Left renal pelvis (tissue), 4 donors: ENCODE data around the gene FHIT. TPM values are rescaled to one million over a fixed set of nuclear protein-coding genes. Genes with fewer than 3 reads are reported as not detected.

Experiments
- DNase-seq, 4 donors: peaks; one replicate each; pipeline ENCODE4 v3.0.0-alpha.2; 2013; ENCODE audit warnings: low read depth in 4 of 4, low spot score in 3 of 4
- polyA plus RNA-seq, 4 donors: library from polyadenylated mRNA; unstranded; fragments of 120-200 nt; gene quantifications; one replicate each; pipeline ENCODE4 v1.2.1, GENCODE V29; 2013; ENCODE audit not compliant: insufficient read length in 4 of 4

The FHIT gene
- polyA plus RNA-seq, 4 donors: 5.4 to 30.1 (median 23.5) TPM

- DNase-seq: no peak
Measured at GRCh38 chr3:60456180-60456579, 795.1 kb downstream of the FHIT start.

GRCh38 chr3:60453326-60453725 lies 797.9 kb downstream of the FHIT start:
- DNase-seq: no peak

- no peak for DNase-seq
Measured at GRCh38 chr3:60448696-60449095, 802.6 kb downstream of the FHIT start.

- DNase-seq: no peak
Measured at GRCh38 chr3:60445446-60445845, 805.8 kb downstream of the FHIT start.

- DNase-seq: no peak
Measured at GRCh38 chr3:60444898-60445437, 806.3 kb downstream of the FHIT start.

GRCh38 chr3:60440869-60441268 lies 810.4 kb downstream of the FHIT start:
- no peak for DNase-seq

- no peak for DNase-seq
Measured at GRCh38 chr3:60435941-60436650, 815.2 kb downstream of the FHIT start.

- DNase-seq: no peak
Measured at GRCh38 chr3:60434950-60435349, 816.3 kb downstream of the FHIT start.

GRCh38 chr3:60434323-60434722 lies 816.9 kb downstream of the FHIT start:
- DNase-seq: no peak

GRCh38 chr3:60431599-60431958 lies 819.7 kb downstream of the FHIT start:
- DNase-seq: no peak

GRCh38 chr3:60430205-60430604 lies 821.0 kb downstream of the FHIT start:
- no peak for DNase-seq

GRCh38 chr3:60427109-60427508 lies 824.1 kb downstream of the FHIT start:
- DNase-seq: no peak

GRCh38 chr3:60424942-60425341 lies 826.3 kb downstream of the FHIT start:
- DNase-seq: no peak

GRCh38 chr3:60424034-60424433 lies 827.2 kb downstream of the FHIT start:
- DNase-seq: no peak

- no peak for DNase-seq
Measured at GRCh38 chr3:60423556-60423955, 827.7 kb downstream of the FHIT start.

GRCh38 chr3:60421749-60422446 lies 829.4 kb downstream of the FHIT start:
- no peak for DNase-seq

GRCh38 chr3:60417576-60417975 lies 833.7 kb downstream of the FHIT start:
- DNase-seq: peak in 3 of 4 donors; percentile 12 to 67 (median 26)

GRCh38 chr3:60414011-60414410 lies 837.2 kb downstream of the FHIT start:
- no peak for DNase-seq

- no peak for DNase-seq
Measured at GRCh38 chr3:60413551-60413950, 837.7 kb downstream of the FHIT start.

- DNase-seq: no peak
Measured at GRCh38 chr3:60403866-60404265, 847.4 kb downstream of the FHIT start.

- DNase-seq: no peak
Measured at GRCh38 chr3:60402931-60403330, 848.3 kb downstream of the FHIT start.
